Left kidney (tissue), 2 donors: ENCODE measurements around the gene DLGAP1. TPM values are rescaled to one million over a fixed set of nuclear protein-coding genes. Genes with fewer than 3 reads are reported as not detected.
"Not testable (repeated sequence)": the region's sequence is repeated elsewhere in the genome, so short reads cannot be mapped to it uniquely, and the experiment has no call there.

Experiments used
- DNase-seq: peaks from one replicate; pipeline ENCODE4 v3.0.0-alpha.2; 2013
- polyA plus RNA-seq: library from polyadenylated mRNA; unstranded; fragments of 120-200 nt; gene quantifications from one replicate; pipeline ENCODE4 v1.2.1, GENCODE V29; 2013; ENCODE audit not compliant: insufficient read length

Gene DLGAP1
- polyA plus RNA-seq, 1 donor: 6.2 TPM

GRCh38 chr18:3495691-3496430, 959.2 kb downstream of the DLGAP1 start:
- DNase-seq: no peak

- no peak for DNase-seq
Measured at GRCh38 chr18:3494569-3494968, 960.5 kb downstream of the DLGAP1 start.

GRCh38 chr18:3494245-3494526, 960.9 kb downstream of the DLGAP1 start:
- no peak for DNase-seq

GRCh38 chr18:3493501-3494244, 961.4 kb downstream of the DLGAP1 start:
- DNase-seq: no peak

- DNase-seq: no peak
Measured at GRCh38 chr18:3492721-3493120, 962.4 kb downstream of the DLGAP1 start.

GRCh38 chr18:3491981-3492555, 963.0 kb downstream of the DLGAP1 start:
- no peak for DNase-seq

GRCh38 chr18:3489462-3489861, 965.6 kb downstream of the DLGAP1 start:
- no peak for DNase-seq

- DNase-seq: no peak
Measured at GRCh38 chr18:3486512-3486911, 968.6 kb downstream of the DLGAP1 start.

GRCh38 chr18:3485153-3486149, 969.7 kb downstream of the DLGAP1 start:
- no peak for DNase-seq

- no peak for DNase-seq
Measured at GRCh38 chr18:3482258-3482657, 972.8 kb downstream of the DLGAP1 start.

- peak; percentile 34 for DNase-seq
Measured at GRCh38 chr18:3481696-3482210, 973.4 kb downstream of the DLGAP1 start.

GRCh38 chr18:3480827-3481573, 974.1 kb downstream of the DLGAP1 start:
- DNase-seq: no peak

GRCh38 chr18:3479978-3480509, 975.1 kb downstream of the DLGAP1 start:
- no peak for DNase-seq

GRCh38 chr18:3478262-3478978, 976.7 kb downstream of the DLGAP1 start:
- DNase-seq: no peak

- no peak for DNase-seq
Measured at GRCh38 chr18:3472681-3473544, 982.2 kb downstream of the DLGAP1 start.

GRCh38 chr18:3472121-3472520, 983.0 kb downstream of the DLGAP1 start:
- DNase-seq: not testable (repeated sequence)

GRCh38 chr18:3471141-3471648, 983.9 kb downstream of the DLGAP1 start:
- no peak for DNase-seq

GRCh38 chr18:3468833-3469232, 986.3 kb downstream of the DLGAP1 start:
- DNase-seq: no peak
